GM18951 (cell line): ENCODE data around the gene UQCRHL.
"Not testable (repeated sequence)": the region's sequence is repeated elsewhere in the genome, so short reads cannot be mapped to it uniquely, and the experiment has no call there.

Experiments used
- POLR2A ChIP-seq: IDR thresholded peaks from 4 replicates; pipeline ENCODE4 v1.6.1; 2011; ENCODE audit warnings: mild to moderate bottlenecking; ENCODE audit not compliant: insufficient read length, insufficient read depth; ENCODE audit errors: extremely low read depth
- in situ Hi-C: fragments of 300-500 bp; cut with MboI; formaldehyde crosslinking; loops from one replicate; pipeline ENCODE4 v1.12.0; 2022; ENCODE audit warnings: low sequenced_read_pairs, mixed read lengths, inconsistent platforms; ENCODE audit not compliant: unreplicated experiment

UQCRHL gene

DNA sequence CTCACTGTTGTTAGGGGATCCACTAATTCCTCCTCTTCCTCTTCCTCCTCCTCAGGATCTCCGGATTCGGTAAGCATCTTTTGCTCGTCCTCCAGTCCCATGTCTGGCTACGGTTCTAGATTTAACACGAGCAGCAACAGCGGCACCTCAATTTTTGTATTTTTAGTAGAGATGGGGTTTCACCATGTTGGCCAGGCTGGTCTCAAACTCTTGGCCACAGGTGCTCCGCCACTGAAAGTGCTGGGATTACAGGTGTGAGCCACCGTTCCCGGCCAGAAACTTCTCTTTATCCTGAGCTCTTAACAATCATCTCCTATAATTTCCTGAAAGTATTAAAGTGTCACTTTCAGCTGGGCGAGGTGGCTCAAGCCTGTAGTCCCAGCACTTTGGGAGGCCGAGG, at the start of gene UQCRHL:
Gene UQCRHL (minus strand): TSS at position 101 of the 400 bp plus-strand sequence. CDS start 0 bp downstream, at position 101.
- in situ Hi-C loops, result loop anchor here (10.0 to 25.0 kb wide), 2 partner anchors 197 to 380 kb away; partner anchors contain the start of gene SRARP

DNA sequence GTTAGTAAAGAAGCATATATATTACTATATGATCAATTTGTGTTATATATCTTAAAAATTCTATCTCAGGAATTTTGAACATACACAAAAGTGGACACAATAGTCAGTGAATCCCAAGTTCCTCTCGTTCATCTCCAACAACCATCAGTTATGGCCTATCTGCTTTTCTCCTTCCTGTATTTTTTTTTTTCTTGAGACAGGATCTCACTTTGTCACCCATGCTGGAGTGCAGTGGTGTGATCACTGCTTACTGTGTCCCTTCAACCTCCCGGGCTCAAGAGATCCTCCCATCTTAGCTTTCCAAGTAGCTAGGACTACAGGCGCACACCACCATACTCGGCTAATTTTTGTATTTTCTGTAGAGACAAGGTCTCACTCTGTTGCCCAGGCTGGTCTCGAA, 49.4 kb upstream of the UQCRHL start:
- no peak for TF ChIP-seq POLR2A
- in situ Hi-C loops, result no loop called here

DNA sequence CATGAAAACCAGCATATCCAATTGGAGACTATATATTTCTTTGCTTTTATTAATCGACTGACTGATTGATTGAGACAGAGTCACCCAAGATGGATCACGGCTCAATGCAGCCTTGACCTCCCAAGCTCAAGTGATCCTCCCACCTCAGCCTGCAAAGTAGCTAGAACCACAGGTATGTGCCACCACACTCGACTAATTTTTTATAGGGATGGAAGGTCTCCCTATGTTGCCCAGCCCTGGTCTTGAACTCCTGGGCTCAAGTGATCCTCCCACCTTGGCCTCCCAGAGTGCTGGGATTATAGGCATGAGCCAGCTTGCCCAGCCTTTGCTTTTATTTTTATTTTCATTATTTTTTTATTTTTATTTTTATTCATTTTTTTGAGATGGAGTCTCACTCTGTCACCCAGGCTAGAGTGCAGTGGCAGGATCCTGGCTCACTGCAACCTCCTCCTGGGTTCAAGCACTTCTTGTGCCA, 45.4 kb upstream of the UQCRHL start:
- in situ Hi-C loops, result no loop called here
- no peak for TF ChIP-seq POLR2A

DNA sequence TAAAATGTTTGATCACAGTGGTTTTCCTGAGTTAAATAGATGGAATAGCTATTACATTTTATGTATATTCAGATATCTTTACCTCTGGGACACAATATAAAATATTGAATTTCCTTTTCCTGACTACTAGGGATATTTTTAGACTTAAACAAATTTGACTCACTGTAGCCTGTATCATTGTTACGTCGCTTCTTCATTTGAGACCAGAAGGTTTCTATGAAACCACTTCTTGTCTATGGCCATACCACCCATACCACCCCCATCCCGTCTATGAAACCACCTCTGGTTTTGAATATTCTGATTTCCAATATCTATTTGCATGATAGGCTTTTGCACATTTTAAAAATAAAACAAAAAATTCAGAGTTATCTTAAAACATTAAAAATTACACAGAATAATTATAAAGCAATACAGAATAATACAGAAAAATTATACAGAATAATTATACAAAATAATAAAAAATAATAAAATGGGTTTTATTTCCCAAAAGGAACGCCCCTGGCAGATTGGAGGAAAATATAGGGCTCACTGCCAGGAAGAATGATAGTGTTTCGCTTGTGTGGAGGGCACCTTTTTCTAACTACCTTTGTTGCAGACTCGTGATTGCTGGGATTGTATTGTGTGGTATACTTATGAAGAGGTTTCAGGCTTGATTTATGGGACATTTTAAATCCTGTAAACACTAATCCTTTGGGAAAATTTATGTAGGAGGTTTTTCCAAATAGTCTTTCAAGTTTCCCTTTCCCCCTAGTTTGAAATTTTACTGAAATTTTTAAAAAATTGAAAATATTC, 44.8 kb upstream of the UQCRHL start:
- TF ChIP-seq POLR2A, result no peak
- in situ Hi-C loops, result no loop called here

DNA sequence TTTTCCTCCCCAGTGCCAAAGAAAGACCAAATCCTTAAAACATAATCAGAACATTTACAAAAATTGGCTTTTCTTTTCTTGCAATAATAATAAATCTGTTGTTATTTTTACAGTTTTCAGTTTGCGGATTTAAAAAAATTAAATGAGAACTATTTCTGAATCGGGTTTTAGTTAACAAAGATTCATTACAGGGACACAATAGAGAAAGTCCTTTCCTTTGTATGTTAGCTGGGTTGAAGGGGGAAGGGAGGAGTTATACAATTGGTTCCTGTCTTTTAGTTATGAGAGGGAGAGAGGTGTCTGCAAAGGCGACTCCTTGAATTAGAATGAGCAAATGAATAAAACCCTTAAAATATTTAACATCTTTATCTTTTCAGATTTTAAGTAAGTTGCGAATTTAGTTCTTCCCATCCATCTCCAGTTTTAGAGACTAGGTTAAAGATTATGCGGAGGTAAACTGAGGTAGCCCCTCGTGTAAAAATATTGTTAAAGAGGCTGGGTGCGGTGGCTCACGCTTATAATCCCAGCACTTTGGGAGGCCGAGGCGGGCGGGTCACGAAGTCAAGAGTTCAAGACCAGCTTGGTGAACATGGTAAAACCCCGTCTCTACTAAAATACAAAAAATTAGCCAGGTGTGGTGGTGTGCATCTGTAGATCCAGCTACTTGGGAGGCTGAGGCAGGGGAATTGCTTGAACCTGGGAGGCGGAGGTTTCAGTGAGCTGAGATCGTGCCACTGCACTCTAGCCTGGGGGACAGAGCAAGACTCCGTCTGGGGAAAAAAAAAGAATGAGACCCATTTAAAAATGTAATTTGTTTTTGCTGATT, 44.0 kb upstream of the UQCRHL start:
- in situ Hi-C loops, result no loop called here
- TF ChIP-seq POLR2A, result no peak

DNA sequence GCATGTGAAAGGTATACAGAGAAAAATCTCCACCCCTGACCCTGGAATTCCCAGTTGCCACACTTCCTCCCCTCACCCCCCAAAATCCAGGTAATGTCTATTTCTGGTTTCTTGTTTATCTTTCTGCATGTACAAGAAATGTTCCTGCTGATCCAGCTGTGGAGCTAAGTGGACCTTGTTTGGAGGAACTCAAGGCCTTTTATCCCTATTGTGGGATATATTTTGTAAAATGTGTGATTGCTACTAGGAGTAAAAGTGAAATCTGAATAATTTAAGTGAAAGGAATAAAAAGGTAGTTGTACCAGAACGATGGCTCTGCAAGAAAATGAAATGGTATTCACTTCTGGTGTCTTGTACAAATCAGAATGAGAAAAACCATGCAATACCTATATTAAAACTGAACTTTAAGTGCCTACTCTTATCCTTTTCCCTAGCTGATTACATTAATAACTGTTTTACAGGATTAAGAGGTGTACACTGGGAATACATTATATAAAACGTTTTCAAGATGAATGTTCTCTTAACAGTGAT, 43.1 kb upstream of the UQCRHL start:
- in situ Hi-C loops, result no loop called here

DNA sequence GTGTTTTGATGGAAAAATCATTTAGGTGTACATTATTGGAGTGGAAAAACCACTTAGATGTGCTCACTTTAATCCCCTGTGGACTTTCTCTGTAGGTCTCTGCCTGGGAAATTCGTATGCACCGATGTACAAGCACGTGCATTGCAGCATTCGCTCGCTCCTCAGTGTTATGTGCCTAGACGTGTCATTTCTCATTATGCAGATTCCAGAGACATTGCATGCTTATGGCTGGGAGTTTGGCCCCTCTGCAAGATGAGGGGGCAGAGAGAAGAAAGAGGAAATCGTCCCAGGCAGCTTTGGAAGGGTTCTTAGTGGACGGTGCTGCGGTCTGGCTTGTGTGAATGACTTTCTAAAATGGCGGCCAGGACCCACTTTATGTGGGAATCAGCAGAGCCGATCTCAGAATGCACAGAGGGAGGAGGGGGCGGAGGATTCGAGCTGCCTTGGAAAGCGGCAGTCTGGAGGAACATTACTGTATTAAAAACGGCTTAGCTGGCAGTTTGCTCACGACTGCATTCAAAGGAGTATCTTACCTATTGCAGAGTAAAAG, 42.4 kb upstream of the UQCRHL start:
- in situ Hi-C loops, result no loop called here
- TF ChIP-seq POLR2A, result no peak

More for the DNA sequence above, 43.1 kb upstream of the UQCRHL start:
- no peak for TF ChIP-seq POLR2A

DNA sequence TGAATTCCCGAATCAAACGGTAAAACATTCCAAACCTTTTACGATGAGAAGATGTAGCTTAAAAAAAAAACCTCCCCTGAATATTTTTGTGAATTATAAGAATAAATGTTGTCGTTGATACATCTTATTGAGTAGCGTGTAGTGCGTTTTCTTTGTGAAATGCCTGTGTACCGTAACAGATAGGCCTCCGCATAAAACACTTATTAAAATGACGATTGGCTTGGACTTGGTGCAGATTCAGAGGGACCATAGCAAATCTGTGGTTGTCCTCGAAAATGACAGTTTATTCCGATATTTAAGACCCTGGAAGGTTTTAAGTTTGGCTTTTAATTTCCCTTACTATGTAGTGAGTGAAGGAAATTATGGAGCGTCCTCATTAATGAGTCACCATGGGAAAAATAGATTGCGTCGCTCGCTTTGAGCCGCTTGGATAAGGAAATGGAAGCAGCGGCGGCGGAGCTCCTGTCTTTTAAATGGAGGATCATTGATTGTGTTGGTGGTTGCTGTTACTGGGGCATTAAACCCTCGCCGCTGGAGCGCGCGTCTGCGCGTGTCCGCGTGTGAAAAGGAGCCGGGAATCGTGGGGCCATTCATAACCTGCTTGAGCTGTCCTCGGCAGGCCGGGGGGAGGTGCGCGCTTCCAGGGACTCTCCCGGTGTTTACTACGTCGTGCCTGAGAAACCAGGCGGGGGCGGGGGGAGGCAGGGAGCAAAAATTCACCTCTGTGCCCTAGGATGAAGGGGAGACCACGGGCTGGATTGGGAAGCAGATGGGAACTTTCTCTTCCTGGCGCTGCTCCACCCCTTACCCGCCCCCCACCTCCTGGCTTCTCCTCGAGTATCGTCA, 41.7 kb upstream of the UQCRHL start:
- TF ChIP-seq POLR2A, result peak; percentile 48
- in situ Hi-C loops, result no loop called here

DNA sequence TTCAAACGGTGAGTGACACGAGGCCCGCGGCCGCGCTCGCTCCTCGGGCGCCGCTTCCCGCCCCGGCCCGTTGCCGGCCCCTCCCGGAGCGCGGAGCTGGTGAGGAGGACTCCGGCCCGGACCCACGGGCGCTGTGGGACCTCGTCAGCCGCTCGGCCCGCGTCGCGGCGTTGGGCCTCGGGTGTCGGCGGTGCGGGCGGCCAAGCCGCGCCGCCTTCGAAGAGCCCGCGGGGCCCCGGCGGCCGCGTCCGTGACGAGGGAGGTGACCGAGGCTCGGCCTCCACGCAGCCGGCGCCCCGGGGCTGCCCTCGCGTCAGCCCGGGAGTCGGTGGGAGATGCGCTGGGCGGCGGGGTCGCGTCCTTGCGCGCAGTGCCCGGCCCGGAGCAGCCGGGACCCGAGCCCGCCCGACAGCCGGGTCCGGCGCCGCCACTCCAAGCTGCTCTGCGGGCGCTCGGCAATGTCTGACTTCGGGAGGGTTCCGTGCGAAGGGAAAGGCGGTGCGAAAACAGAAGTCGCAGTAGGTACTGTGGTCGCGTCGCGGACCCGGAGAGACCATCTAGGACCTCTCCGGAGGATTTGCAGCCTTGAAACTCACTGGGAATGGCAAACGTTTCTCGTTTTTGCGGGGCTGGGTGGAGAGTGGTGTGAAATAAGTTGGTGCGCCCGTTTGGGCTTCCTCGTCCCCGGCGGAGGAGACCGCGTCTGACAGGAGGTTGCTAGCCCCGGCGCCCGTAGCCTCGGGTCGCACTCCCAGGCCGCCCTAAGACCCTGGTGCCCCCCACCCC, 40.9 kb upstream of the UQCRHL start:
- no peak for TF ChIP-seq POLR2A
- in situ Hi-C loops, result no loop called here

DNA sequence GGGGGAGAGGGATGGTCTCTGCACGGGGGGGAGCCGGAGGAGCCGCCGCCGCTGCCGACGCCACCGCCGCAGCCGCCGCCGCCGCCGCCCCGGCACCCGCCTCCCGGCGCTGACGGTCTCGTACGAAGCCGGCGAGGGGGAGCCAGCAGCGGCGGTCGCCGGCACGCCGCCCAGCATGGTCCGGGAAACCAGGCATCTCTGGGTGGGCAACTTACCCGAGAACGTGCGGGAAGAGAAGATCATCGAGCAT, 40.4 kb upstream of the UQCRHL start:
- in situ Hi-C loops, result no loop called here
- TF ChIP-seq POLR2A, result no peak

DNA sequence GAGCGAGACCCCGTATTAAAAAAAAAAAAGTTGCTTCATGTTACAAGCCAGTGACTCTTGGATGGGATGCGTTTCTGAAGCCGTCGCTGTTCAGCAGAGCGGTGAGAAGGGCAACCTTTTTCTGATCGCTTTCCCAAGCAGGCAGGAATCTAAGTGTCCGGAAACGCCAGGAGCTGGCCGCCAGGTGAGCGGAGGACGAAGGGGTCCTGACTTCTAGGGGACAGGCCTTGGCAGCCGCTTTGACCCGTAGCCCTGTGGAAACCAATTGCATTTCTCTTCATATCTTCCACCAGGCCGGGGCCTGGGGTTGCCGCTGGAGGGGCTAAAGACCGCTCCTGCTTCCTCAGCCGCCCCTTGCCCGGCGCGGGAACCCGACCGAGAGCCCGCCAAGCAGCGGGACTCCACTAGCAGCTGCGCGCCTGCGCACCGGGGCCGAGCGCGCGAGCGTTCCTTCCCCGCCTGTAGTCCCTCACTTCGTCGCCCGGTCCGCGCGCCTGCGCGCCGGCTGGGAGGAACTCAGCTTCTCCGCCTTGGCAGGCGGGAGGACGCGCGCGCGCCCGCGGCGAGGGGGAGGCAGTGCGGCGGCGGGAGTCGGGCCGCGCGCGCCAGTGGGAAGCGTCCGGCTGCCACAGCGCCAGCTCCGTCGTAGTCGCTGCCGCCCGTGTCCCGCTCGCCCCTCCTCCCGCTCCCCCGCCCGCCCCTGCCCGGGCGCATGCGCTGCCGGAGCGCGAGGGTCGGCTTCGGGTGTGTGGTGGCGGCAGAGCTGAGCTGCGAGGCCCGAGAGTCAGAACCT, 39.8 kb upstream of the UQCRHL start, which contains the start of gene SPEN:
Gene SPEN (plus strand): TSS at position 608 of the 793 bp plus-strand sequence. CDS start 361 bp downstream, outside the sequence.
- peak; percentile 84 for TF ChIP-seq POLR2A
- in situ Hi-C loops, result no loop called here

DNA sequence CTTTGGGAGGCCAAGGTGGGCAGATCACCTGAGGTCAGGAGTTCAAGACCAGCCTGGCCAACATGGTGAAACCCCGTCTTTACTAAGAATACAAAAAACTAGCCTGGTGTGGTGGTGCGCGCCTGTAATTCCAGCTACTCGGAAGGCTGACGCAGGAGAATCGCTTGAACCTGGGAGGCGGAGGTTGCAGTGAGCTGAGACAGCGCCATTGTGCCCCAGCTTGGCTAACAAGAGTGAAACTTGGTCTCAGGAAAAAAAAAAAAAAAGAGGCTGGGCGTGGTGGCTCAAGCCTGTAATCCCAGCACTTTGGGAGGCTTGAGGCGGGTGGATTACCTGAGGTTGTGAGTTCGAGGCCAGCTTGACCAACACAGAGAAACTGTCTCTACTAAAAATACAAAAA, 38.6 kb upstream of the UQCRHL start:
- in situ Hi-C loops, result not testable (repeated sequence)
